T-cell (primary cell): ENCODE results near the gene KLHL30. TPM values are rescaled to one million over a fixed set of nuclear protein-coding genes. Genes with fewer than 3 reads are reported as not detected.

Experiments
- ATAC-seq, 4 experiments: fragments of 200-7000 bp in 3 of 4; fragments of 150-1000 bp in 1 of 4; cut with Tn5 transposase; replicated peaks in 1 of 4; 1 replicate in 3 of 4; 2 replicates in 1 of 4; pipeline ENCODE4 v1.10.0; 2021; ENCODE audit warnings: moderate library complexity in 3 of 4, mild to moderate bottlenecking in 2 of 4, moderate number of reproducible peaks in 1 of 4
- CTCF ChIA-PET, 2 donors: fragments of 300-600 bp; sonication (Branson Sonifier 250); formaldehyde crosslinking; loops; one replicate each; lab custom pipeline; 2022; ENCODE audit warnings: antibody characterized with exemption in 2 of 2; lab: Charles Lee
- POLR2A ChIA-PET, 2 donors: fragments of 300-600 bp; sonication (Branson Sonifier 250); formaldehyde crosslinking; loops; one replicate each; lab custom pipeline; 2022; ENCODE audit warnings: antibody characterized with exemption in 2 of 2; lab: Charles Lee
- DNase-seq, 35 experiments: peaks; one replicate each; pipeline versions ENCODE4 v3.0.0 to v3.0.0-alpha.2; 2013 to 2023
- H3K27ac ChIP-seq: one replicate; pipeline ENCODE4 v1.5.1; 2013; ENCODE audit warnings: low read length
- H3K27me3 ChIP-seq, 2 experiments: replicated peaks in 1 of 2; 1 replicate in 1 of 2; 2 replicates in 1 of 2; pipeline versions ENCODE4 v1.6.1 to v1.7.0; 2013; ENCODE audit warnings: low read length in 1 of 2, mixed read lengths in 1 of 2; ENCODE audit not compliant: control insufficient read depth in 2 of 2, insufficient read depth in 2 of 2; ENCODE audit errors: extremely low read depth in 1 of 2
- H3K36me3 ChIP-seq, 2 donors: 1 replicate in 1 of 2; 2 replicates in 1 of 2; pipeline versions ENCODE4 v1.6.1 to v1.7.0; 2013; ENCODE audit warnings: low read length in 1 of 2; ENCODE audit not compliant: control insufficient read depth in 2 of 2, insufficient read depth in 1 of 2; ENCODE audit errors: extremely low read depth in 1 of 2
- H3K4me1 ChIP-seq, 2 experiments: 1 replicate in 1 of 2; 2 replicates in 1 of 2; pipeline versions ENCODE4 v1.6.1 to v1.7.0; 2013; ENCODE audit warnings: low read length in 2 of 2, mixed read lengths in 1 of 2; ENCODE audit not compliant: insufficient read depth in 2 of 2, control insufficient read depth in 1 of 2; ENCODE audit errors: extremely low read depth in 1 of 2
- H3K4me3 ChIP-seq, 2 donors: 1 replicate in 1 of 2; 2 replicates in 1 of 2; pipeline versions ENCODE4 v1.5.1 to v1.7.0; 2013; ENCODE audit warnings: mild to moderate bottlenecking in 2 of 2, low read length in 1 of 2, moderate library complexity in 1 of 2; ENCODE audit not compliant: control insufficient read depth in 1 of 2; ENCODE audit errors: extremely low read depth in 1 of 2
- H3K9me3 ChIP-seq: 2 replicates; pipeline ENCODE4 v1.7.0; 2013
- H3K27ac Mint-ChIP-seq, 2 donors: one replicate each; pipeline ENCODE4 v1.8.0; 2020 to 2021; ENCODE audit warnings: mild to moderate bottlenecking in 2 of 2, mixed read lengths in 2 of 2
- H3K27me3 Mint-ChIP-seq, 2 donors: one replicate each; pipeline ENCODE4 v1.8.0; 2021 to 2022; ENCODE audit warnings: mixed read lengths in 2 of 2
- H3K36me3 Mint-ChIP-seq: one replicate; pipeline ENCODE4 v1.8.0; 2021; ENCODE audit warnings: mixed read lengths
- H3K4me1 Mint-ChIP-seq, 3 donors: one replicate each; pipeline ENCODE4 v1.8.0; 2020 to 2022; ENCODE audit warnings: mixed read lengths in 3 of 3, mild to moderate bottlenecking in 1 of 3
- H3K4me3 Mint-ChIP-seq, 3 donors: one replicate each; pipeline ENCODE4 v1.8.0; 2020 to 2022; ENCODE audit warnings: mild to moderate bottlenecking in 3 of 3, mixed read lengths in 3 of 3, moderate library complexity in 3 of 3
- H3K9me3 Mint-ChIP-seq, 3 donors: one replicate each; pipeline ENCODE4 v1.8.0; 2020 to 2022; ENCODE audit warnings: mixed read lengths in 3 of 3
- WGBS: methylation state at CpG from one replicate; pipeline ENCODE4 v1.1.5; 2013; ENCODE audit warnings: missing lambda C conversion rate; ENCODE audit not compliant: insufficient coverage; 5-methylcytosine and 5-hydroxymethylcytosine counted together
- total RNA-seq, 35 experiments: library from RNA in 6 of 35; stranded (reverse) in 6 of 35; fragments of 120-200 nt in 1 of 35; gene quantifications; one replicate each; pipeline versions ENCODE4 v1.2.1 to v1.2.4 and lab custom pipeline; 2013 to 2026

KLHL30 gene
- total RNA-seq, 5 donors from 2014 or later (not counting 1 experiment from before 2014, with no cell fraction given): not detected

- Histone ChIP-seq H3K36me3 (no peaks in the 10 kb centered on the region), H3K4me1 (no peaks in the 10 kb centered on the region), H3K27me3 (no peaks in the 10 kb centered on the region), H3K4me3 (no peak overlapping the region), H3K27ac (no peak overlapping the region), H3K9me3 (no peaks in the 10 kb centered on the region)
- POLR2A ChIA-PET: no interaction called here
- DNase-seq: no peak
- no peaks in the 10 kb centered on the region for H3K27me3 Mint-ChIP-seq
- CTCF ChIA-PET: no interaction called here
- no peak for ATAC-seq
- no peak overlapping the region for H3K27ac Mint-ChIP-seq
- 67% methylated on average over 7 of the region's 15 CpGs for WGBS
- H3K36me3 Mint-ChIP-seq: no peaks in the 10 kb centered on the region
- H3K4me1 Mint-ChIP-seq: no peaks in the 10 kb centered on the region
- H3K9me3 Mint-ChIP-seq: no peaks in the 10 kb centered on the region
- H3K4me3 Mint-ChIP-seq: no peak overlapping the region
These were observed 10.5 kb downstream of the KLHL30 start for GRCh38 chr2:238148981-238149380.

- 77% methylated on average over 8 of the region's 14 CpGs for WGBS
- ChIA-PET POLR2A (no interaction called here), CTCF (no interaction called here)
- H3K27ac ChIP-seq: no peak overlapping the region
- no peaks in the 10 kb centered on the region for H3K36me3 Mint-ChIP-seq
- no peaks in the 10 kb centered on the region for H3K9me3 Mint-ChIP-seq
- no peaks in the 10 kb centered on the region for H3K36me3 ChIP-seq
- no peak for DNase-seq
- no peaks in the 10 kb centered on the region for H3K27me3 ChIP-seq
- H3K27me3 Mint-ChIP-seq: no peaks in the 10 kb centered on the region
- no peaks in the 10 kb centered on the region for H3K4me1 Mint-ChIP-seq
- no peak overlapping the region for H3K27ac Mint-ChIP-seq
- ATAC-seq: no peak
- H3K4me3 Mint-ChIP-seq: no peak overlapping the region
- H3K9me3 ChIP-seq: no peaks in the 10 kb centered on the region
- no peaks in the 10 kb centered on the region for H3K4me1 ChIP-seq
- no peak overlapping the region for H3K4me3 ChIP-seq
These were observed 11.5 kb downstream of the KLHL30 start for GRCh38 chr2:238149841-238150572.

DNA sequence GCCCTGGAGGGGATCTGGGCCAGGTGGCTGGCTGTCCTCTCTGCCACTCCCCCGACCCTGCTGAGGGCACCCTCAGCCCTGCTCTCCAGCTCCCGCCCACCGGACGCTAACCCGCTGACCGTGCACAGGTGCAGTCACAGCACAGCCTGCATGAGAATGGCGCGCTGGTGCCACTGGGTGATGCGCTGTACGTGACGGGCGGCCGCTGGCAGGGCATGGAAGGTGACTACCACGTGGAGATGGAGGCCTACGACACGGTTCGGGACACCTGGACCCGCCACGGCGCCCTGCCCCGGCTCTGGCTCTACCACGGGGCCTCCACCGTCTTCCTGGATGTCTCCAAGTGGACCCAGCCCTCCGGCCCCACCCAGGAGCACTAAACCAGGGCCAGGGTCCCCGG, 12.2 kb downstream of the KLHL30 start:
- Mint-ChIP-seq H3K36me3 (no peaks in the 10 kb centered on the region), H3K4me3 (no peak overlapping the region), H3K27me3 (no peaks in the 10 kb centered on the region), H3K4me1 (no peaks in the 10 kb centered on the region), H3K9me3 (no peaks in the 10 kb centered on the region), H3K27ac (no peak overlapping the region)
- Histone ChIP-seq H3K36me3 (no peaks in the 10 kb centered on the region), H3K4me3 (no peak overlapping the region), H3K27ac (no peak overlapping the region), H3K4me1 (no peaks in the 10 kb centered on the region), H3K27me3 (peaks cover 0 to 4% of the 10 kb centered on the region in 2 experiments), H3K9me3 (no peaks in the 10 kb centered on the region)
- no peak for DNase-seq
- 88% methylated on average over 25 of the region's 25 CpGs for WGBS
- ChIA-PET POLR2A (no interaction called here), CTCF (no interaction called here)
- no peak for ATAC-seq

- ChIA-PET CTCF (no interaction called here), POLR2A (no interaction called here)
- 66% methylated on average over 6 of the region's 13 CpGs for WGBS
These were observed 12.7 kb downstream of the KLHL30 start for GRCh38 chr2:238151205-238151604.

DNA sequence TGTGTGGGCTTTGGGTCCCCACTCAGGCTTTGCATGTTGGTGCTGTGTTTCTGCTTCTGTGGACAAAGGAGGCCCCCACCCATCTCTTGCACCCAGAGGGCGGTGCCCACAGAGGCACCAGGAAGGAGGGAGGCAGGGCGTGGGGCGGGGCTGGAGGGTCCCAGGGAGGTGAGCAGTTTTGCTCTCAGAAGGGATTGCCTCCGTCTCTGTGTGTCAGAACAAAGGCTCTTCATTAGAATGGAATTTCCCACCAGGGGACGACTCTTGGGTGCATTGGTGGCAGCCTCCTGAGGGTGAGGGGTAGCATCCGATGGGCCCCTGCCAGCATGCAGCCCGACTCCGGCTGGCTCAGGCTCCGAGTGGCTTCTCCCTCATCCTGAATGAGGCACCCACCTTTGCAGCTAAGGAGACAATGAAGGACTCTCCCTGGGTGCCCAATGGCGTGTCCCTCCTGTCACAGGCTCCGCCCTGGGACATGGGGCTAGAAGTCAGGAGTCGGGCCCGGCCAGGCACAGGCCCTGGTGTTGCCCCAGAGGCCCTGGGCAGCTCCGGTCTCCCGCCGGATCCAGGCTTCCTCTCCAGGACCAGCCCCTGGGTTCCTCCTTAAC, 13.3 kb downstream of the KLHL30 start:
- H3K27ac Mint-ChIP-seq: no peak overlapping the region
- no peaks in the 10 kb centered on the region for H3K36me3 Mint-ChIP-seq
- Histone ChIP-seq H3K4me1 (no peaks in the 10 kb centered on the region), H3K9me3 (no peaks in the 10 kb centered on the region), H3K27me3 (peaks cover 0 to 7% of the 10 kb centered on the region in 2 experiments), H3K4me3 (no peak overlapping the region), H3K36me3 (no peaks in the 10 kb centered on the region), H3K27ac (no peak overlapping the region)
- H3K27me3 Mint-ChIP-seq: no peaks in the 10 kb centered on the region
- no peaks in the 10 kb centered on the region for H3K9me3 Mint-ChIP-seq
- 86% methylated on average over 15 of the region's 16 CpGs for WGBS
- CTCF ChIA-PET: interaction anchor here in 1 of 2 donors (0.5 kb wide), 1 partner anchor 11 kb away, joined by 3 read pairs; no protein-coding TSS in a partner anchor
- no peak for ATAC-seq
- H3K4me3 Mint-ChIP-seq: no peak overlapping the region
- H3K4me1 Mint-ChIP-seq: no peaks in the 10 kb centered on the region
- POLR2A ChIA-PET: interaction anchor here in 1 of 2 donors (0.6 kb wide), 1 partner anchor 137 kb away, joined by 6 read pairs; no protein-coding TSS in a partner anchor
- no peak for DNase-seq

More at GRCh38 chr2:238151205-238151604, 12.7 kb downstream of the KLHL30 start:
- Histone ChIP-seq H3K4me1 (no peaks in the 10 kb centered on the region), H3K27ac (no peak overlapping the region), H3K27me3 (peaks cover 0 to 7% of the 10 kb centered on the region in 2 experiments), H3K4me3 (no peak overlapping the region), H3K9me3 (no peaks in the 10 kb centered on the region), H3K36me3 (no peaks in the 10 kb centered on the region)
- Mint-ChIP-seq H3K36me3 (no peaks in the 10 kb centered on the region), H3K4me3 (no peak overlapping the region), H3K27me3 (no peaks in the 10 kb centered on the region), H3K4me1 (no peaks in the 10 kb centered on the region), H3K27ac (no peak overlapping the region), H3K9me3 (no peaks in the 10 kb centered on the region)
- DNase-seq (no peak), ATAC-seq (no peak)

DNA sequence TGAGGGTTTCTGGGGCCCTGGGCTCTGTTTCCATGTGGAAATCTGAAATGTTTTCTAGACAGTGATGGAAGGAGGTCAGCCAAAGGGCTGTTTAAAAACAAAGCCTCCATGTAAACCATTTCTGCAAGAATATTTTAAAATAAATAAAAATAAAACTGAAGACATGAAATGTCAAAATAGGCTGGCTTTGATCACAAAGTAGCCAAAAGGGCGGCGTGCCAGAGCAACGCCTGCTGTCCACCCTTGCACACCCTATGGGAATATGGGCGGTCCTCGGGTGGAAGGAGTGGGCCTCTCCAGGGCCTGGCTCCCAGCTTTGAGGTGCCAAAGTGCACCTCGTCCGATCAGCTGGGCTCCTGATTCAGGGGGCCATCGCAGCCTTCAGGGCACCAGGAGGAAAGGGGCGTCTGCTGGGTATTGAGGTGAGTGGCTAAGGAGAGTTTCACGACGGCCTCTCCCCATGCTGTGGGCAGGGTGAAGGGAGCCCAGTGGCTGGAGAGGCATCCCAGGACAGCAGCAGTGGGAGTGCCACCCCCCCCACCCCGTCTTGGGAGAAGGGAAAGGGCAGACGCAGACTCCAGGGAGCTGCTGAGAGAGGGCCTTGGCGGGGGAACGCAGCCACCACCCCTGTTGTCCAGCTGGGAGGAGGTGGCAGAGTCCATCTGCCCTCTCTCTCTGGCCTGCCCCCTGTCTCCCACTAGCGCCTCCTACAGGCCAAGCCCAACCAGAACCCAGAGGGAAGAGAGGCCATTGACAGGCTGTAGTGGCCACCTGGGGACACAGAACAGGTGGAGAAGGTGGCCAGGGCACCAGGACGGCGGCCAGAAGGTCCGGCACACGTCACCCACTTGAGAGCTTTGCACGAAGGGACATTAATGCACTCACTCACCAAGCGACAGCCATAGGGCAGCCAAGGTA, 14.6 kb downstream of the KLHL30 start:
- Histone ChIP-seq H3K4me1 (no peaks in the 10 kb centered on the region), H3K27me3 (peaks cover 0 to 14% of the 10 kb centered on the region in 2 experiments), H3K9me3 (no peaks in the 10 kb centered on the region), H3K4me3 (no peak overlapping the region), H3K36me3 (no peaks in the 10 kb centered on the region), H3K27ac (no peak overlapping the region)
- Mint-ChIP-seq H3K4me3 (no peak overlapping the region), H3K9me3 (no peaks in the 10 kb centered on the region), H3K4me1 (no peaks in the 10 kb centered on the region), H3K27me3 (peaks cover 0 to 2% of the 10 kb centered on the region in 2 donors), H3K27ac (no peak overlapping the region), H3K36me3 (no peaks in the 10 kb centered on the region)
- no peak for DNase-seq
- POLR2A ChIA-PET: no interaction called here
- no peak for ATAC-seq
- CTCF ChIA-PET: interaction anchor here in 1 of 2 donors (0.7 kb wide), 1 partner anchor 191 kb away, joined by 3 read pairs; no protein-coding TSS in a partner anchor
- WGBS: 82% methylated on average over 18 of the region's 22 CpGs
